ENCODE results near the gene PSMD9. TPM values are rescaled to one million over a fixed set of nuclear protein-coding genes. Genes with fewer than 3 reads are reported as not detected.
"Not testable (repeated sequence)": the region's sequence is repeated elsewhere in the genome, so short reads cannot be mapped to it uniquely, and the experiment has no call there.

Gene PSMD9
- total RNA-seq, 1 donor from 2014 or later, result 34.3 TPM

DNA sequence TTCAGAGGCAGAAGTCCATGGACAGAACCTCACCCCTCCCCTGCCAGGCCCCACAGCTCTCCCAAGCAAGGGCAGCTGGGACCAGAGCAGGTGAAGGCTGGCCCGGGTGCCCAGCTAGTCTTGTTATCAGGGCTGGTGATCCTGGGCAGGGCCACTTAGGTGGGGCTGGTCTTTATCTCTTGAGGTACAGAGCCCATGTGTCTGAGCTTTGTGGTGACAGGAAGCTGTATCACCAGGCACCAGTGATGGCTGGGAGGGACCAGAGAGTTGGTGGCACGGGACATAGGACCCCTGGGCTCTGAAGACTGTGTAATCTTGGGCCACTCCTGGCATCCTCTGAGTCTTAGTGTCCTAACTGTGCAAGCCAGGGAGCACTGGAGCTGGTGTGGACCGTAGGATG, 17.1 kb upstream of the PSMD9 start:
- DNase-seq (ENCODE audit: low spot score) (no peak), ATAC-seq (no peak)
- intact Hi-C loops (cut with DNase I), result no loop called here

DNA sequence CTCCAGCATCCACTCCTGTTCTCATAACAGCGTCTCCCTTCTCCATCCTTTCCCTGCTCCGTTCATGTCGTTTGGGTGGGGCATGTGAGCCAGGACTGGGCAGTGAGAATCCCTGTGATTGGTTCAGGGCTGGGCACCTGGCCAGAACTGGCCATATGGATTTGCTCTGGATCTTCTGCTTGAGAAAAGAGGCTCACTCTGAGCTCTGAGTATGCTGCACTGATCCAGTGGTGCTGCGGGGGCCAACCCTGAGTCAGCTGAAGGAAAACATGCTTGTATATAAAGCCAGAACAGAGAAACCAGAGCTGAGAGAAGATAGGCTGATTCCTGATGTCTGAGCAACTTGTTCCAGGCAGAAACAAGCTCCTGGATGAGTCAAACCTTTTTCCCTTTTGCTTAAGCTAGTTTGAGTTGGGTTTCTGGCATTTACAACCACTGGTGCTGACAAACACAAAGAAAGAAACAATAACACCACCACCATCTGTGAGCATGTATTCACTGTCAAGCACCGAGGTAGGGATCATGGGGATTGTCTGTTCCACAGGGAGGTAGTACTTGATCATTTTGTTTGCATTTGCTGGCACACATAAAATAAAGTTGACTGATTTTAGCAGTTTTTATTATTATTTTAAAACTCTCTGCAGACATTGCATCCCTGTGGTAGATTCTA, 15.9 kb upstream of the PSMD9 start:
- DNase-seq (ENCODE audit: low spot score) (no peak), ATAC-seq (no peak)
- intact Hi-C loops (cut with DNase I), result no loop called here

DNA sequence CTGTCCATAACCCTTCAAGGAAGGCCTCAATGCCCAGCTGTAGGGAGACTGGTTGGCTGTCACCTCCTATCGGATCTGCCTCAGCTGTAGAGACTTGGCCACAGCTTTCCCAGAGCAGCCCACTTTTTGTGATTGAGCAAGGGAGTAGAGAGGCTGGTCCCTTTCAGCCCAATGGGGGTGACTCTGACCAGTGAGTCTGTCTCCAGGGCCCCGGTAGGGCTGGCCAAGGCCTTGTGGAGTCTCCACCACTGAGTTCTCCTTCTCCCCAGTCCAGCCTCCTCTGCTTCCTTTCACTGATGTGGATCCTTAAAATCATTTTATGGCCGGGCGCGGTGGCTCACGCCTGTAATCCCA, 15.4 kb upstream of the PSMD9 start:
- intact Hi-C loops (cut with DNase I), result no loop called here
- DNase-seq (ENCODE audit: low spot score) (no peak), ATAC-seq (no peak)

DNA sequence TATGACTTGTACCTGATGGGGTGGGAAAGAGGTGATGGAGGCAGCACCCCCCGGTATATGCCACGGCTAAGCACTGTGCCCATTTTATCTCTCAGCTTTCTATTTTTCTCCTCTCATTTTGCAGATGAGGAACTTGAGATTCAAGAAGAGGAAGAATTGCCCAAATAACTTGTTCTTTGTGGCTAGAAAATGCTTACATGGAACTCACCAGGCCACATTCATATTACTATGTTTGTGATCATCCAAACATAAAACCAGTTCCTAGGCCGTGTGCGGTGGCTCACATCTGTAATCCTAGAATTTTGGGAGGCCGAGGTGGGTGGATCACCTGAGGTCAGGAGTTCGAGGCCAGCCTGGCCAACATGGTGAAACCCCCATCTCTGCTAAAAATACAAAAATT, 14.5 kb upstream of the PSMD9 start:
- DNase-seq (ENCODE audit: low spot score), result no peak
- no peak for ATAC-seq
- intact Hi-C loops (cut with DNase I), result no loop called here

DNA sequence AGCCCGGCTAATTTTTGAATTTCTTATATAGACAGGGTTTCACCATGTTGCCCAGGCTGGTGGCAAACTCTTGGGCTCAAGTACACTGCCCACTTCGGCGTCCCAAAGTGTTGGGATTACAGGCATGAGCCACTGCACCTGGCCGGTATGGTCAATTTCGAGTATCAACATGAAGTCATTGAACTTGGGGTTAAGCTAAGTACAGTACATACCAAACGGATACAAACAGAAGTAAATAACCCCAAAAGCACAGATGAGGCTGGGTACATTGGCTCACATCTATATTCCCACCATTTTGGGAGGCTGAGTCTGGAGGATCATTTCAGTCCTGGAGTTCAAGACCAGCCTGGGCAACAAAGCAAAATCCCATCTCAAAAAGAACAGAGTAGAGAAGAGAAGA, 13.0 kb upstream of the PSMD9 start:
- DNase-seq (ENCODE audit: low spot score) (no peak), ATAC-seq (no peak)
- intact Hi-C loops (cut with DNase I), result no loop called here

DNA sequence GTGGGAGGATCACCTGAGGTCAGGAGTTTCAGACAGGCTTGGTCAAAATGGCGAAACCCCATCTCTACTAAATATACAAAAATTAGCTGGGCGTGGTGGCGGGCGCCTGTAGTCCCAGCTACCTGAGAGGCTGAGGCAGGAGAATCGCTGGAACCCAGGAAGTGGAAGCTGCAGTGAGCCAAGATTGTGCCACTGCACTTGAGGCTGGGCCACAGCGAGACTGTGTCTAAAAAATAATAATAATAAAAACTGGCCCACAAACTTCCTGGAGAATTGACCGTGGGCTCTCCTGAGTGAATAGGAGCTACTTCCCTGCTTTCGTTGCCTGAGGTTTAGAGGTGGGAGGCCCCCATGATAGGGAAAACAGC, 12.5 kb upstream of the PSMD9 start:
- intact Hi-C loops (cut with DNase I); DNase-seq (ENCODE audit: low spot score); ATAC-seq: not testable (repeated sequence)

DNA sequence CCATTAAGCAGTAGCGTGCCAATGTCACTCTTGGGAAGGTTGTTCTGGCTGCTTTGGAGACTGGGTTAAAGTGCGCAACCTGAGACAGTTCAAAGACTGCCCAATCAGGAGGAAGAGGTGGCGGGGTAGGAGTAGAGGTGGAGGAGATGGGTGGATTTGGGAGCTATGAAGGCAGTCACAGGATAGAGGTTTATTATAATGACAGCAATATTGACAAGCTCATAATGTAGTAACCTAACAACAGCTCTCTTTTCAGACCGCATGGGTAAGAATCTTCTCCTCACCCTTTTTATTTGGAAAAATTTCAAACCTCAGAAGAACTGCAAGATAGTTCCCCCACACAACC, 5.3 kb upstream of the PSMD9 start:
- DNase-seq (ENCODE audit: low spot score) (no peak), ATAC-seq (no peak)
- intact Hi-C loops (cut with DNase I), result loop anchor here (10.0 kb wide), 1 partner anchor 88 kb away; the partner anchor contains the start of gene RHOF

DNA sequence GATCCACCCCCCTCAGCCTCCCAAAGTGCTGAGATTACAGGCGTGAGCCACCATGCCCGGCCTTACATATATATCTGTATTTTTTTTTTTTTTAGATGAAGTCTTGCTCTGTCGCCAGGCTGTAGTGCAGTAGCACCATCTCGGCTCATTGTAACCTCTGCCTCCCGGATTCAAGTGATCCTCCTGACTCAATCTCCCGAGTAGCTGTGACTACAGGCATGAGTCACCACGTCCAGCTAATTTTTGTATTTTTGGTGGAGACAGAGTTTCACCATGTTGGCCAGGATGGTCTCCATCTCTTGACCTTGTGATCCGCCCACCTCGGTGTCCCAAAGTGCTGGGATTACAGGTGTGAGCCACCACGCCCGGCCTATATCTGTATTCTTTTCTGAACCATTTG, 3.5 kb upstream of the PSMD9 start:
- intact Hi-C loops (cut with DNase I), result loop anchor here (10.0 kb wide), 1 partner anchor 90 kb away; the partner anchor contains the start of gene RHOF
- not testable (repeated sequence) for ATAC-seq

DNA sequence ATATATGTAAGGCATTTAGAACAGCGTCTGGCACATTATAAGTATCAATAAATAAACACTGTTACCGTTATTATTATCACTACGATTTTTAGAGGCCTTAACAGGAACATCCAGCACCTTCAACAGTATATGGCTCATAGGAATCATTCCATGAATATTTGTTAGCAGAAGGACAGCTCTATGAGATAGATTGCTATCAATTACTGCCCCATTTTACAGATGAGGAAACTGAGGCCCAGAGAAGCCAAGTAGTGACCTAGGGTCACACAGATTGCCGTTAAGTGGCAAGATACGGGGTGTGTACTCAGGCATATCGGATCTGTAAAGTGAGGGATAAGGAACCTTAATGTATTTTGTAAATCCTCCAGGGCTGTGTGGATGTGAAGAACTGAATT, 510 bp upstream of the PSMD9 start:
- intact Hi-C loops (cut with DNase I), result loop anchor here (10.0 kb wide), 1 partner anchor 93 kb away; the partner anchor contains the start of gene RHOF
- DNase-seq (ENCODE audit: low spot score), result no peak
- no peak for ATAC-seq

More for the DNA sequence above, 3.5 kb upstream of the PSMD9 start:
- DNase-seq (ENCODE audit: low spot score), result not testable (repeated sequence)

DNA sequence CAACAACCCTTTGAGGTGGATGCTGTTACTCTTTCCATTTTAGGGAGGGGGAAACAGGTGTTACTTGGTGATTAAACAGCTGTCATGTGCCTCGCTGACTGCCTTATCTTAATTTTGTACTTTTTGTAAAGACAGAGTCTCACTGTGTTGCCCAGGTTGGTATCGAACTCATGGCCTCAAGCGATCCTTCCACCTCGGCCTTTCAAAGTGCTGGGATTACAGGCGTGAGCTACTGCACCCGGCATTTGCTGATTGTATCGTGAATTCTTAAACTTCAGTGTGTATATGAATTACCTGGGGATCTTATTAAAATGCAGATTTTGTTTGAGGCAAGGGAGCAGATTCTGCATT, 659 bp downstream of the PSMD9 start:
- intact Hi-C loops (cut with DNase I), result loop anchor here (10.0 kb wide), 1 partner anchor 94 kb away; the partner anchor contains the start of gene RHOF
- no peak for ATAC-seq
- no peak for DNase-seq (ENCODE audit: low spot score)

DNA sequence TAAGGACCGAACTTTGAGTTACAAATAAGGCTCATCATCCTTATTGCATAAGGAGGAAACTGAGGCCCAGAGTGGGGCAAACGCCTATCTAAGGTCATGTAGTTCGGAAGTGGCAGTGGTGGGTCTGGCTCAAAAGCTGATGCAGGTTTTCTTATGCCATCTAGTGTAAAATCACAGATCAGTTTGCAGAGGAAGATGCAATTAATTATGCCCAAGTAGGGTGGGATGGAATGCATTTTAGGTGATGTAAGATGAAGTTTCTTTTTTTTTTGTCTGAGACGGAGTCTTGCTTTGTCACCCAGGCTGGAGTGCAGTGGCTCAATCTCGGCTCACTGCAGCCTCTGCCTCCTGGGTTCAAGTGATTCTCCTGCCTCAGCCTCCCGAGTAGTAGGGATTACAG, 1.1 kb downstream of the PSMD9 start:
- intact Hi-C loops (cut with DNase I), result loop anchor here (10.0 kb wide), 2 partner anchors 95 to 195 kb away; partner anchors contain the start of gene RHOF
- ATAC-seq, result not testable (repeated sequence)

DNA sequence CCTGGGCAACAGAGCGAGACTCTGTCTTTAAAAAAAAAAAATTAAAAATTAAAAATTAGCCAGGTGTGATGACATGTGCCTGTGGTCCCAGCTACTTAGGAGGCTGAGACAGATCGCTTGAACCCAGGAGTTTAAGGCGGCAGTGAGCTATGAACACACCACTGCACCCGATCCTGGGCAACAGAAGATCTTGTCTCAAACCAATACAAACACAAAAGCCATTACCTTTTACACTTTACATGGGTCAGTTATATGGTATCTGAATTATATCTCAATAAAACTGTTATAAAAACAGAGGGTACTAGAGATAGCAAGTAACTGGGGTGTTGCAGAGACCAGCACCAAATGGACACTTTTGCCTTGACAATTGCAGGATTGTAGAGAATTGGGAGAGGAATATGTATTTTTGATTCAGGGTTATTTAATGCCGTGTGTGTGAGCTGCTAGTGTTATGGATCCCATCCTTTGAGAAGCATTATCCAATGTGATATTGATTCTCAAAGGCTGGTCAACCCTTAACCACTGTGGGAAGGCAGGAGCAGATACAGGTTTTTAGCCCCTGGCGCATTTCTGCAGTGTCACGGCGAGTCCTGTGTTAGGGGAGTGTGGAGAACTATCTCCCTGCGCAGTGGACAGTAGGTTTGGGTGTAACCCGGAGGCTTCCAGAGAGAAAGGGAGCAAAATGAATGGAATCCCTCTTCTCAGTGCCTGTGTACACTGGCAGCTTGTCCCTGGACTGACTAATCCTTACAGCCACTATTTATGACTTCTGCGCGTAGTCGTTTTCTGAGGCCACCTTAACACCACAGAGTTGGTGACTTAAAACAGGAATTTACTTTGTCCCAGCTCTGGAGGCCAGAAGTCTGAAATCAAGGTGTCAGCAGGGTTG, 4.3 kb downstream of the PSMD9 start:
- DNase-seq (ENCODE audit: low spot score) (no peak), ATAC-seq (no peak)
- intact Hi-C loops (cut with DNase I), result loop anchor here (10.0 kb wide), 1 partner anchor 198 kb away; no protein-coding TSS in a partner anchor

More for the DNA sequence above, 1.1 kb downstream of the PSMD9 start:
- not testable (repeated sequence) for DNase-seq (ENCODE audit: low spot score)

DNA sequence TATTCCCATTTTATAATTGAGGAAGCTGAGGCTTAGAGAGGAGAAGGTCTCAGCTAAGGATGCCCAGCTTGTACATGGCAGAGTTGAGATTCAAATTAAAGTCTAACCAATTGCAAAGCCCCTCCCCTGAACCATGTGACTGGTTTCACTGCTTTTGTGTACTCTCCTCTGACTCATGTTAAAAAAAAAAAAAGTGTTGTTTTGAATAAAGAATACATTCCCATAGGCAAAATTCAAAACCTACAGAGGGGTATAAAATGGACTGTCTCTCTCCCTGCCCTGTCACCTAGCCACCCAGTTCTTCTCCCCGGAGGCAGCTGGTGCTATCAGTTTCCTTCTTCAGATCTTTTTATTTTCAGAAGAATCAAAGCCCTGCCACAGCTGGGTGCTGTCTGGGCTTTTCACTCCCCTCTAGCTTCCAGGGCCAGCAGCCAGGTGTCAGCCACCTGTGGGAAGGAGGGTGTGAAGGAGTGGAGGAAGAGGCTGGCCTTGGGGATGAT, 5.4 kb downstream of the PSMD9 start:
- intact Hi-C loops (cut with DNase I), result loop anchor here (10.0 kb wide), 1 partner anchor 199 kb away; no protein-coding TSS in a partner anchor
- DNase-seq (ENCODE audit: low spot score), result no peak

DNA sequence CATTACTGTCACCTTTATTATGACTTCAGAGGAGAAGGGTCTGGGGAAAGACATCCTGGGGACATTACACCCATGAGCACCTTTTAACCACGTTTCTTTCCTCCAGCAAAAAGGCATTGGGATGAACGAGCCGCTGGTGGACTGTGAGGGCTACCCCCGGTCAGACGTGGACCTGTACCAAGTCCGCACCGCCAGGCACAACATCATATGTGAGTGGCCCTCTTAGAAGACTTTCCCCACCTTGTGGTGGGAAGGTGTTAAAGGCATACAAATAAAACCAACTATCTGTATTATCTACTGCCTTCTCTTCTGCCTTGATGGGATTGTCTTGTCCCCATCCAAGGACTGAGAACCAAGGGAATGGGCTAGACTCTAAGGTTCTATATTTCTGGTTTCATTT, 6.0 kb downstream of the PSMD9 start:
- ATAC-seq, result no peak
- intact Hi-C loops (cut with DNase I), result loop anchor here (10.0 kb wide), 1 partner anchor 200 kb away; no protein-coding TSS in a partner anchor
- DNase-seq (ENCODE audit: low spot score), result no peak

More for the DNA sequence above, 5.4 kb downstream of the PSMD9 start:
- no peak for ATAC-seq

DNA sequence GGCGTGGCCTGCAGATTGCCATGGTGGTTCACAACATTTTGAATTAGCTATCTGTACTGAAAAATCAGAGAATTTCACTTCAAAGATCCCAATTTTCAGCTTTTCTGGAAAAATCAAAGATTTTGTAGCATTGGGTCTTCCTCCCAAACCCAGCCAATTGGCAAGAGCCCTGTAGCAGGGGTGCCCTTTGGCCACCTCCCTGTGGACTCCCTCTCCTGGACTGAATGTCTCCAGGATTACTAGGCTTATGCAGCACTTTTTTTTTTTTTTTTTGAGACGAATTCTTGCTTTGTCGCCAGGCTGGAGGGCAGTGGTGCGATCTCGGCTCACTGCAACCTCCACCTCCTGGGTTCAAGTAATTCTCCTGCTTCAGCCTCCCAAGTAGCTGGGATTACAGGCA, 9.7 kb downstream of the PSMD9 start:
- intact Hi-C loops (cut with DNase I), result loop anchor here (10.0 kb wide), 1 partner anchor 203 kb away; no protein-coding TSS in a partner anchor

DNA sequence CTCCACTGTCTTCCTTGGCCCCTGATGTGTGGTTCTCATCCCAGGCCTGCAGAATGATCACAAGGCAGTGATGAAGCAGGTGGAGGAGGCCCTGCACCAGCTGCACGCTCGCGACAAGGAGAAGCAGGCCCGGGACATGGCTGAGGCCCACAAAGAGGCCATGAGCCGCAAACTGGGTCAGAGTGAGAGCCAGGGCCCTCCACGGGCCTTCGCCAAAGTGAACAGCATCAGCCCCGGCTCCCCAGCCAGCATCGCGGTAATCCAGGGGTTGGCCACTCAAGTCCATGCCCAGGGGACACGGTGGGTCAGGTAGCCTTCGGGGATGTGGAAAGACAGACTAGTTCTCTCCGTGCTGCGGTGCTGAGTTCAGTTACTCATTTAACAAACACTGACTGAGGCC, 11.0 kb downstream of the PSMD9 start:
- no peak for ATAC-seq
- intact Hi-C loops (cut with DNase I), result loop anchor here (10.0 kb wide), 1 partner anchor 205 kb away; no protein-coding TSS in a partner anchor
- no peak for DNase-seq (ENCODE audit: low spot score)

More for the DNA sequence above, 9.7 kb downstream of the PSMD9 start:
- ATAC-seq (no peak), DNase-seq (ENCODE audit: low spot score) (no peak)

DNA sequence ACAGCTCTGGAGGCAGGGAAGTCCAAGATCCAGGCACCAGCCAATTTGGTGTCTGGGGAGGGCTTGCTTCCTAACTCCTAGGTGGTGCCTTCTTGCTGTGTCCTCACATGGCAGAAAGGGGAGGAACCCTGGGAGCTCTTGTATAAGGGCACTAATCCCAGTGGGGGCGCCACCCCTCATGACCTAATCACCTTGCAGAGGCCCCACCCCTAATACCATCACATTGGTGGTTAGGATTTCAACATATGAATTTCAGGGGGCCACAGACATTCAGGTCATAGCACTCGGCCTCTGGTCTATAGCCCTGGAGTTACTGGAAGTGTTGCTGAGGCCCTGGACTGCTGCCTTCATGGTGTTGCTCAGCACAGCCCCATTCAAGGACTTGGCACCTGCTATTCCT, 14.6 kb downstream of the PSMD9 start:
- ATAC-seq (no peak), DNase-seq (ENCODE audit: low spot score) (no peak)
- intact Hi-C loops (cut with DNase I), result no loop called here

DNA sequence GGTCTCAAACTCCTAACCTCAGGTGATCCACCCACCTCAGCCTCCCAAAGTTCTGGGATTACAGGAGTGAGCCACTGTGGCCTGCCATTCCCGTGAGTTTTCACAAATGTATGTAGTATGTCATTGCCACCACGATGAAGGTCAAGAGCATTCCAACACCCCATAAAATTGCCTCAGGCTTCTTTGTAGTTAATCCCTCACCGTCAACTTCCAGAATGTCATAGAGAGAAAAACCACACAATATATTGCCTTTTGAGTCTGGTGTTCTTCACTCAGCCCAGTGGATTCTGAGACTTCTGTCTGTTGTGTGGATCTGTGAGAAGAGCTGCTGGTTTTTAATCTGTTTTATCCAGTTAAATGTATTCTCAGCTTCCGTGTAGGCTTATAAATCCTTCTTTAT, 17.2 kb downstream of the PSMD9 start:
- no peak for DNase-seq (ENCODE audit: low spot score)
- no peak for ATAC-seq
- intact Hi-C loops (cut with DNase I), result no loop called here

DNA sequence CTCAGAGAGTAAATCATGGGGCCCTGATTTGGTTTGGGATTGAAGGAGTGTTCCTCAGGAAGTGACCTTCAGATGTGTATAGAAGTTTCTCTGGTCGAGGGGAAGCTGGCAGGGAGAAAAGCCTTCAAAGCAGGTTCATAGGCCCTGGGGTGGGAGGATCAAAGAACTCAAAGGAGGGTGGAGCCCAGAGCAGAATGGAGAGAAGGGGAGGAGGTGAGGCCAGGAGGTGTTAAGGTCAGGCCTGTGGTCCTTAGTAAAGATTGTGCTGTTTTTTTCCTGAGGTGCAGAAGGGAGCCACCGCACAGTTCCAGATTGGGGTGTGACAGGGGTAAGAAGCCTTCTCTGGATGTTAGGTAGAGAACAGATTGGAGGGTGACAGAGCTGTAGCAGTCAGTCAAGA, 20.1 kb downstream of the PSMD9 start:
- no peak for DNase-seq (ENCODE audit: low spot score)
- no peak for ATAC-seq
- intact Hi-C loops (cut with DNase I), result no loop called here

All from sciatic nerve (tissue), 2 donors.